Measurements from ENCODE around the gene WDR74. TPM values are rescaled to one million over a fixed set of nuclear protein-coding genes. Genes with fewer than 3 reads are reported as not detected.

Gene WDR74
- polyA plus RNA-seq (2012; ENCODE audit: low read depth, missing spikeins) = 47.9 TPM

DNA sequence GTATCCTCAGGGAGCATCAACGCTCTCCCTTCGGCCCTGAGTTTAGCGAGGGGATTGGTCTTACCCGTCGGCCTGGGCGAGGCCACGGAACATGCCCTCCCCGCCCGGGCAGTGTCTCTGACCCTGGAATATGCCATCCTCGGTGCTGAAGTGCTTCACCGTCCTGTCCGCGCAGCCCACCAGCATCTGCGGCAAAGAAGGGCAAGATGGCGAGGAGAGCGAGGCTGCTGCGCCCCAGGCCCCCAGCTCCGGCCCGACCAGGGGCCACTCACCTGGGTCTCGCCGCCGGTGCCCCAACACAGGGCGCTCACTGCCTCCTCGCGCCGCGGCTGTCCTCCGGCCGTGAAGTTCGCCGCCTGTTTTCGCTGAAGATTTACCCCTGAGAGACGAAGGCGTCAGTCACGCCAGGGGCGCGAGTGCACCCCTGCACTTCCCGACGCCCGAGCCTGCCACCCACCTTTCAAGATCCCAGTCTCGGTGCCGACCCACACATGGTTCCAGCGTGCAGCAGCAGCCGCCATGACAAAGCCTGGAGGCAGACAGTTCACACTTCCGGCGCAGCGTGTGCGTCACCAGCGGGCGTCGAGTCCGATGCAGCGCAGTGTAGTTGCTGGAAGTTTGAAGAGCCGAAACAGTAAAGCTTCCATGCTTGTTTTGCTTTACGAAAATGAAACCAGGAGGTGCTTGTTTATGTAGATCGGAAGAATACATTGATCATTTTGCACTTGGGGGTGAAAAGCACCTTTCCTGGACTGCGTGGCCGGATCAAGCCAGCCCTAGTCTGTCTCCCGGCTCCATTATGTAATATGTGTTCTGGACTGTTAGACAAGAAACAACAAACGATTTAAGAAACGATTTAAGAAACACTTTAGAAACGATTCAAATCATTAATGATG lies at the start of gene WDR74:
WDR74 (minus strand) TSS at position 541 of the 896 bp plus-strand sequence; CDS start at position 521, 20 bp downstream.
- DNase-seq (ENCODE audit: insufficient read length, low spot score) = peak; percentile 86
- peak; percentile 90 for FAIRE-seq
- peak; percentile 92 for TF ChIP-seq POLR2AphosphoS5 (IDR thresholded peaks at IDR 0.05; ENCODE audit: low read depth, low read length)
- TF ChIP-seq POU2F2 (IDR thresholded peaks at IDR 0.05; ENCODE audit: low read depth, low read length) = peak; percentile 79
- no peak for TF ChIP-seq PAX5 (IDR thresholded peaks at IDR 0.05; ENCODE audit: insufficient read depth, low read length, severe bottlenecking)
- peak; percentile 89 for TF ChIP-seq POLR2A (IDR thresholded peaks at IDR 0.05; ENCODE audit: low read depth, low read length)
- TF ChIP-seq TAF1 (IDR thresholded peaks at IDR 0.05; ENCODE audit: low read depth, low read length) = peak; percentile 96

DNA sequence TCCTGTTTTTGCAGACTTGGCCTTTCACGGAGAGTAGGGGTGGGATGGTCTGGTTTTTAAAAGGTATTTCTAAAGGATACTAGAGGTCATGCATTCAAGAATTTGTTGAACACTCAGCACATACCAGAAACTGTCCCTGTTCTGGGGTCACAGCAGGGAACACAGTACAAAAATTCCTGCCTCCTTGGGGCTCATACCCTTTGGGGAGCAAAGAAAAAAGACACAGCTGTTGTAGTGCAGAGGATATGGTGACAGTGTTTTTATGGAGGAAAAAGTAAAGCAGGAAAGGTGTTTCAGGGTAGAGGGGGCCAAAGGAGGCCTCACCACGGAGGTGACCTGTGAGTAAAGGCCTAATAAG lies 49.7 kb upstream of the WDR74 start:
- FAIRE-seq (no peak), DNase-seq (ENCODE audit: insufficient read length, low spot score) (no peak)
- no peak for TF ChIP-seq POLR2AphosphoS5 (IDR thresholded peaks at IDR 0.05; ENCODE audit: low read depth, low read length)
- TF ChIP-seq SPI1 (IDR thresholded peaks at IDR 0.05; ENCODE audit: low read depth, low read length) = no peak
- no peak for TF ChIP-seq POU2F2 (IDR thresholded peaks at IDR 0.05; ENCODE audit: low read depth, low read length)
- TF ChIP-seq TAF1 (IDR thresholded peaks at IDR 0.05; ENCODE audit: low read depth, low read length) = no peak
- TF ChIP-seq POLR2A (IDR thresholded peaks at IDR 0.05; ENCODE audit: low read depth, low read length) = no peak
- TF ChIP-seq PAX5 (IDR thresholded peaks at IDR 0.05; ENCODE audit: insufficient read depth, low read length, severe bottlenecking) = no peak

DNA sequence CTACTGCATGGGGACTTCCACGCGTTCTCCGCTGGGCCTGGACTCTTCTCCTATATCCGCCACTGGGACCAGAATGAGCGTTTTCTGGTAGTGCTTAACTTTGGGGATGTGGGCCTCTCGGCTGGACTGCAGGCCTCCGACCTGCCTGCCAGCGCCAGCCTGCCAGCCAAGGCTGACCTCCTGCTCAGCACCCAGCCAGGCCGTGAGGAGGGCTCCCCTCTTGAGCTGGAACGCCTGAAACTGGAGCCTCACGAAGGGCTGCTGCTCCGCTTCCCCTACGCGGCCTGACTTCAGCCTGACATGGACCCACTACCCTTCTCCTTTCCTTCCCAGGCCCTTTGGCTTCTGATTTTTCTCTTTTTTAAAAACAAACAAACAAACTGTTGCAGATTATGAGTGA lies 49.0 kb upstream of the WDR74 start:
- no peak for DNase-seq (ENCODE audit: insufficient read length, low spot score)
- no peak for FAIRE-seq
- TF ChIP-seq POLR2AphosphoS5 (IDR thresholded peaks at IDR 0.05; ENCODE audit: low read depth, low read length) (no peak), PAX5 (IDR thresholded peaks at IDR 0.05; ENCODE audit: insufficient read depth, low read length, severe bottlenecking) (no peak), POLR2A (IDR thresholded peaks at IDR 0.05; ENCODE audit: low read depth, low read length) (no peak), POU2F2 (IDR thresholded peaks at IDR 0.05; ENCODE audit: low read depth, low read length) (no peak), TAF1 (IDR thresholded peaks at IDR 0.05; ENCODE audit: low read depth, low read length) (no peak)

DNA sequence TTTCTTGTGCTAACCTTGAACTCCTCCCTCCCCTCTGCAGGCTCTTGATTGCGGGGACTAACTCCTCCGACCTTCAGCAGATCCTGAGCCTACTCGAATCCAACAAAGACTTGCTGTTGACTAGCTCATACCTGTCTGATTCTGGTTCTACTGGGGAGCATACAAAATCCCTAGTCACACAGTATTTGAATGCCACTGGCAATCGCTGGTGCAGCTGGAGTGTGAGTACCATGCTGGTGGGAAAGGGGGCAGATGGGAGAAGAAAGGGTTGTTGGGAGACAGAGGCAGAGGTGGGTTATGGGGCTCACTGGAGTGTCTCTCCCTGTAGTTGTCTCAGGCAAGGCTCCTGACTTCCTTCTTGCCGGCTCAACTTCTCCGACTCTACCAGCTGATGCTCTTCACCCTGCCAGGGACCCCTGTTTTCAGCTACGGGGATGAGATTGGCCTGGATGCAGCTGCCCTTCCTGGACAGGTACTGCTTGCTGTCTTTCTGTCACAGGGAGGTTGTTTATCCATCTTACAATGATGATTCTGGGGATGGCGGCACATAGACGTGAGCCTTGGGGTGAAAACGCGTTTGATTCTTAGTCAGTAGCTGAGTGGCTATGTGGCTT lies 45.9 kb upstream of the WDR74 start:
- no peak for TF ChIP-seq PAX5 (IDR thresholded peaks at IDR 0.05; ENCODE audit: insufficient read depth, low read length, severe bottlenecking)
- DNase-seq (ENCODE audit: insufficient read length, low spot score) (no peak), FAIRE-seq (no peak)

DNA sequence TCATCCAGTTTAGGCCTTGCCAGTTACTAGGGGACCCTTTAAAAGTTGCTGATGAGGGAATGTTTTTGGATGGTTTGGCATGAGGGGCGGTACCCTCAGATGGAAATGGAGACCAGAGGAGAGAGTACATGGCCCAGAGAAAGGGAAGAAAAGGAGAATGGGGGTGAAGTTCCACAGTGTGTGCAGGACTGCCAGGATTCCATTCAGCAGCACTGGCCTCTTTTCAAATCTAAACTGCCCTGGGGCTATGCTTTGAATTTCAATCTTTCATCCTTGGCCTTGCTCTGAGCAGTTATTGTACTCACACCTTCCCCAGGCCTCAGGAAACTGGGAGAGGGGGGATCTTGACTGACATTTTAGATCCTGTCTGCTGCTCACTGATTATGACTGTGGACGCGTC lies 44.3 kb upstream of the WDR74 start:
- no peak for DNase-seq (ENCODE audit: insufficient read length, low spot score)
- no peak for FAIRE-seq
- TF ChIP-seq POLR2AphosphoS5 (IDR thresholded peaks at IDR 0.05; ENCODE audit: low read depth, low read length) (0 out of 2 replicates have a peak, but pooled peaks have one; percentile 10), POU2F2 (IDR thresholded peaks at IDR 0.05; ENCODE audit: low read depth, low read length) (no peak)

GRCh38 chr11:62882788-62883501 lies 43.6 kb upstream of the WDR74 start:
- FAIRE-seq (no peak), DNase-seq (ENCODE audit: insufficient read length, low spot score) (no peak)
- no peak for TF ChIP-seq POU2F2 (IDR thresholded peaks at IDR 0.05; ENCODE audit: low read depth, low read length)
- TF ChIP-seq POLR2AphosphoS5 (IDR thresholded peaks at IDR 0.05; ENCODE audit: low read depth, low read length) = no peak
- TF ChIP-seq POLR2A (IDR thresholded peaks at IDR 0.05; ENCODE audit: low read depth, low read length) = no peak
- no peak for TF ChIP-seq PAX5 (IDR thresholded peaks at IDR 0.05; ENCODE audit: insufficient read depth, low read length, severe bottlenecking)
- TF ChIP-seq TAF1 (IDR thresholded peaks at IDR 0.05; ENCODE audit: low read depth, low read length) = no peak
- TF ChIP-seq SPI1 (IDR thresholded peaks at IDR 0.05; ENCODE audit: low read depth, low read length) = no peak

GRCh38 chr11:62882431-62882749 lies 43.0 kb upstream of the WDR74 start:
- FAIRE-seq (no peak), DNase-seq (ENCODE audit: insufficient read length, low spot score) (no peak)
- TF ChIP-seq POU2F2 (IDR thresholded peaks at IDR 0.05; ENCODE audit: low read depth, low read length) = no peak
- TF ChIP-seq POLR2AphosphoS5 (IDR thresholded peaks at IDR 0.05; ENCODE audit: low read depth, low read length) = no peak
- no peak for TF ChIP-seq POLR2A (IDR thresholded peaks at IDR 0.05; ENCODE audit: low read depth, low read length)
- TF ChIP-seq TAF1 (IDR thresholded peaks at IDR 0.05; ENCODE audit: low read depth, low read length) = no peak
- no peak for TF ChIP-seq PAX5 (IDR thresholded peaks at IDR 0.05; ENCODE audit: insufficient read depth, low read length, severe bottlenecking)
- TF ChIP-seq SPI1 (IDR thresholded peaks at IDR 0.05; ENCODE audit: low read depth, low read length) = no peak

- FAIRE-seq (no peak), DNase-seq (ENCODE audit: insufficient read length, low spot score) (no peak)
- peak; percentile 41; the same call in 1 of the 2 replicates for TF ChIP-seq TAF1 (IDR thresholded peaks at IDR 0.05; ENCODE audit: low read depth, low read length)
- TF ChIP-seq POLR2A (IDR thresholded peaks at IDR 0.05; ENCODE audit: low read depth, low read length) = peak; percentile 42; the same call in 1 of the 2 replicates
- TF ChIP-seq POU2F2 (IDR thresholded peaks at IDR 0.05; ENCODE audit: low read depth, low read length) = no peak
- no peak; the same call in 1 of the 2 replicates for TF ChIP-seq POLR2AphosphoS5 (IDR thresholded peaks at IDR 0.05; ENCODE audit: low read depth, low read length)
Measured at GRCh38 chr11:62881579-62882430, 42.4 kb upstream of the WDR74 start.

All from GM12891 (cell line).